UCSD-AML1 (cell line): ENCODE results near the gene RNF115.
"Not testable (repeated sequence)": the region's sequence is repeated elsewhere in the genome, so short reads cannot be mapped to it uniquely, and the experiment has no call there.

Experiments used
- DNase-seq: peaks from one replicate; lab custom pipeline; 2025; ENCODE audit not compliant: unreplicated experiment; lab: John Stamatoyannopoulos, UW

RNF115 gene

GRCh38 chr1:145828367-145829026, 4.6 kb upstream of the RNF115 start:
- DNase-seq = no peak

- DNase-seq = no peak
Observed at GRCh38 chr1:145827966-145828365, 4.1 kb upstream of the RNF115 start.

- no peak for DNase-seq
Observed at GRCh38 chr1:145826030-145826429, 2.1 kb upstream of the RNF115 start.

- DNase-seq = no peak
Observed at GRCh38 chr1:145824499-145824842, 576 bp upstream of the RNF115 start.

GRCh38 chr1:145822779-145823331, 1.0 kb downstream of the RNF115 start:
- not testable (repeated sequence) for DNase-seq

GRCh38 chr1:145818095-145818494, 5.8 kb downstream of the RNF115 start:
- not testable (repeated sequence) for DNase-seq

GRCh38 chr1:145812977-145813810, 10.7 kb downstream of the RNF115 start:
- DNase-seq = not testable (repeated sequence)

- DNase-seq = no peak
Observed at GRCh38 chr1:145806844-145807243, 17.1 kb downstream of the RNF115 start.

GRCh38 chr1:145806408-145806807, 17.5 kb downstream of the RNF115 start:
- DNase-seq = no peak

GRCh38 chr1:145805057-145805456, 18.8 kb downstream of the RNF115 start:
- DNase-seq = no peak

GRCh38 chr1:145804235-145805045, 19.5 kb downstream of the RNF115 start:
- DNase-seq = no peak

- no peak for DNase-seq
Observed at GRCh38 chr1:145799806-145800205, 24.1 kb downstream of the RNF115 start.

GRCh38 chr1:145796753-145797152, 27.1 kb downstream of the RNF115 start:
- DNase-seq = no peak

GRCh38 chr1:145795257-145795881, 28.5 kb downstream of the RNF115 start:
- DNase-seq = no peak

GRCh38 chr1:145792484-145792883, 31.4 kb downstream of the RNF115 start:
- DNase-seq = no peak

- not testable (repeated sequence) for DNase-seq
Observed at GRCh38 chr1:145791860-145792259, 32.0 kb downstream of the RNF115 start.

- DNase-seq = no peak
Observed at GRCh38 chr1:145788580-145788979, 35.3 kb downstream of the RNF115 start.

GRCh38 chr1:145786271-145786670, 37.6 kb downstream of the RNF115 start:
- DNase-seq = no peak

- no peak for DNase-seq
Observed at GRCh38 chr1:145785547-145785946, 38.3 kb downstream of the RNF115 start.

GRCh38 chr1:145784409-145784808, 39.5 kb downstream of the RNF115 start:
- no peak for DNase-seq
